SK-N-MC (cell line): Measurements from ENCODE around the gene RGS7.

Experiments used
- EZH2 ChIP-seq: fragments of 200-600 bp; sonication (generic); IDR thresholded peaks from one replicate; pipeline ENCODE4 v1.6.1; 2017; ENCODE audit warnings: antibody characterized with exemption
- POLR2AphosphoS5 ChIP-seq: IDR thresholded peaks from 2 replicates; pipeline ENCODE4 v1.6.1; 2012; ENCODE audit warnings: mild to moderate bottlenecking, low read depth, low read length, borderline replicate concordance

- TF ChIP-seq EZH2, result no peak
- no peak for TF ChIP-seq POLR2AphosphoS5
These were observed 154.6 kb downstream of the RGS7 start for GRCh38 chr1:241202401-241202800.
